Measurements from ENCODE around the gene USH2A. TPM values are rescaled to one million over a fixed set of nuclear protein-coding genes. Genes with fewer than 3 reads are reported as not detected.

USH2A gene
- total and polyA plus RNA-seq, 8 donors: 0.03 to 0.28 (median 0.06) TPM

GRCh38 chr1:215792446-215792845 is 630.8 kb downstream of the USH2A start:
- WGBS, 2 donors: 28 to 32% methylated on average over 8 of the region's 8 CpGs
- TF ChIP-seq CTCF (IDR thresholded peaks at IDR 0.05): no peak
- no peak overlapping the region for H3K27ac ChIP-seq
- no peaks in the 10 kb centered on the region for H3K9me3 ChIP-seq
- H3K27me3 ChIP-seq: peaks cover 0 to 3% (median 0%) of the 10 kb centered on the region in 4 donors
- no peak for ATAC-seq
- H3K4me3 ChIP-seq: no peak overlapping the region
- no peaks in the 10 kb centered on the region for H3K4me1 ChIP-seq
- no peaks in the 10 kb centered on the region for H3K36me3 ChIP-seq
- intact Hi-C loops (cut with DNase I): no loop called here
- DNase-seq: no peak
- FAIRE-seq: no peak

- H3K4me3 ChIP-seq: no peak overlapping the region
- no peak for FAIRE-seq
- H3K27me3 ChIP-seq: peaks cover 0 to 3% (median 0%) of the 10 kb centered on the region in 4 donors
- intact Hi-C loops (cut with DNase I): no loop called here
- TF ChIP-seq CTCF (IDR thresholded peaks at IDR 0.05): no peak
- H3K9me3 ChIP-seq: no peaks in the 10 kb centered on the region
- no peak for DNase-seq
- no peak overlapping the region for H3K27ac ChIP-seq
- no peak for ATAC-seq
- H3K36me3 ChIP-seq: no peaks in the 10 kb centered on the region
- WGBS, 2 donors: 44 to 67% methylated on average over 3 of the region's 3 CpGs
- no peaks in the 10 kb centered on the region for H3K4me1 ChIP-seq
These were observed 633.3 kb downstream of the USH2A start for GRCh38 chr1:215789981-215790380.

GRCh38 chr1:215786997-215787396 is 636.3 kb downstream of the USH2A start:
- intact Hi-C loops (cut with DNase I): no loop called here
- TF ChIP-seq CTCF (IDR thresholded peaks at IDR 0.05): no peak
- DNase-seq: no peak
- Histone ChIP-seq H3K27ac (no peak overlapping the region), H3K9me3 (no peaks in the 10 kb centered on the region), H3K27me3 (peaks cover 0 to 3% (median 0%) of the 10 kb centered on the region in 4 donors), H3K4me1 (no peaks in the 10 kb centered on the region), H3K4me3 (no peak overlapping the region), H3K36me3 (no peaks in the 10 kb centered on the region)
- ATAC-seq: no peak
- no peak for FAIRE-seq

- H3K36me3 ChIP-seq: no peaks in the 10 kb centered on the region
- intact Hi-C loops (cut with DNase I): no loop called here
- no peak for TF ChIP-seq CTCF (IDR thresholded peaks at IDR 0.05)
- no peaks in the 10 kb centered on the region for H3K9me3 ChIP-seq
- ATAC-seq (no peak), DNase-seq (no peak), FAIRE-seq (no peak)
- no peaks in the 10 kb centered on the region for H3K27me3 ChIP-seq
- H3K4me1 ChIP-seq: no peaks in the 10 kb centered on the region
- no peak overlapping the region for H3K27ac ChIP-seq
- no peak overlapping the region for H3K4me3 ChIP-seq
These were observed 642.6 kb downstream of the USH2A start for GRCh38 chr1:215780641-215781040.

GRCh38 chr1:215780139-215780538 is 643.1 kb downstream of the USH2A start:
- WGBS, 2 donors: 46 to 48% methylated on average over 2 of the region's 2 CpGs
- ATAC-seq: peak in 3 of 4 donors; percentile 44 to 55 (median 45)
- FAIRE-seq: no peak

More at GRCh38 chr1:215780139-215780538, 643.1 kb downstream of the USH2A start:
- Histone ChIP-seq H3K4me3 (no peak overlapping the region), H3K27me3 (no peaks in the 10 kb centered on the region), H3K27ac (no peak overlapping the region), H3K36me3 (no peaks in the 10 kb centered on the region), H3K9me3 (no peaks in the 10 kb centered on the region), H3K4me1 (no peaks in the 10 kb centered on the region)
- TF ChIP-seq CTCF (IDR thresholded peaks at IDR 0.05): no peak
- intact Hi-C loops (cut with DNase I): no loop called here
- no peak for DNase-seq

All from pancreas (tissue), 10 donors.